ENCODE results near the gene VCL. TPM values are rescaled to one million over a fixed set of nuclear protein-coding genes. Genes with fewer than 3 reads are reported as not detected.

Gene VCL
- total RNA-seq, 1 experiment from 2014 or later = 382 TPM

DNA sequence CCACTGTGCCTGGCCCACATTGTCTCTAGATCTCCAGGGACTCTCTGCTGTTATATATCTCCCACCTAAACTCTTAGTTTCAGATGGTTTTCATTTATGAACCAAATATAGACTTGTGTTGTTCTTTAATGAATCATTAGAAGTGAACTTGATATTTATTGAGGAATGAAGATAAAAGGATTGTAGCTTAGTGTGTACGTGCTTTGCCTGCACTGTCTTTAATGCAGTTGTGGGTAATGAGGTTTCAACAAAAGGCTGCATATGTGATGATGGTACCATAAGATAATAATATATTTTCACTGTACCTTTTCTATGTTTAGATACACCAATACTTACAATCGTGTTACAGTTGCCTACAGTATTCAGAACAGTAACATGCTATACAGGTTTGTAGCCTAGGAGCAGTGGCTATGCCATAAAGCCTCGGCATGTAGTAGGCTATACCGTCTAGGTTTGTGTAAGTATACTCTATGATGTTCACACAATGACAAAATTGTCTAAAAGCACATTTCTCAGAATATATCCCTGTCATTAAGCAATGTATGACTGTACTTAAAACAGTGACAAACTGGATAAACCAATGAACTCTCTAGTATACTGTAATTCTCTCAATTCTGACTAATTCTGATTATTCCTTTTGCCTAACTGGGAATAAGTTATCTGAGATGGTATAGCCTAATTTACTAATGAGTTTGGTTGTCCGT is 25.2 kb downstream of the VCL start:
- no peak overlapping the region for H3K9ac ChIP-seq (ENCODE audit: low read length)
- peaks cover 52% of the 10 kb centered on the region for H3K4me1 ChIP-seq (ENCODE audit: insufficient read depth, low read length)
- H3K27me3 ChIP-seq (ENCODE audit: low read length) = no peaks in the 10 kb centered on the region
- no peak overlapping the region for H2AFZ ChIP-seq (ENCODE audit: low read length)
- no peak overlapping the region for H3K27ac ChIP-seq (ENCODE audit: low read length)
- no peaks in the 10 kb centered on the region for H3K9me3 ChIP-seq (ENCODE audit: low read length)
- H3K4me3 ChIP-seq (ENCODE audit: low read length) = no peak overlapping the region
- H3K36me3 ChIP-seq (ENCODE audit: low read depth, low read length) = peaks cover 43% of the 10 kb centered on the region
- peaks cover 71% of the 10 kb centered on the region for H4K20me1 ChIP-seq (ENCODE audit: low read length)
- DNase-seq = no peak
- no peak for TF ChIP-seq EZH2phosphoT487 (IDR thresholded peaks at IDR 0.05; ENCODE audit: borderline replicate concordance, low read length)
- H3F3A ChIP-seq (ENCODE audit: low read length, unreplicated experiment) = peaks cover 24% of the 10 kb centered on the region
- ChIA-PET CTCF (interaction anchor here (0.6 to 2.0 kb wide), 4 partner anchors 13 to 80 kb away, joined by 3 to 7 read pairs (median 4); no protein-coding TSS in a partner anchor), POLR2A (ENCODE audit: unreplicated experiment) (interaction anchor here (0.6 to 0.7 kb wide), 3 partner anchors 12 to 69 kb away, joined by 3 to 6 read pairs (median 3); no protein-coding TSS in a partner anchor)
- peak; percentile 2 for ATAC-seq
- no peak overlapping the region for H3K4me2 ChIP-seq (ENCODE audit: low read length)
- no peaks in the 10 kb centered on the region for H3K9me2 ChIP-seq (replicated peaks; ENCODE audit: low read length)
- H3K79me2 ChIP-seq (ENCODE audit: low read length) = peaks cover 96% of the 10 kb centered on the region
- BruUV-seq (replicated peaks) = no TSS peak
- intact Hi-C loops (cut with micrococcal nuclease) = loop anchor here (5.0 kb wide), 1 partner anchor 209 kb away; no protein-coding TSS in a partner anchor

DNA sequence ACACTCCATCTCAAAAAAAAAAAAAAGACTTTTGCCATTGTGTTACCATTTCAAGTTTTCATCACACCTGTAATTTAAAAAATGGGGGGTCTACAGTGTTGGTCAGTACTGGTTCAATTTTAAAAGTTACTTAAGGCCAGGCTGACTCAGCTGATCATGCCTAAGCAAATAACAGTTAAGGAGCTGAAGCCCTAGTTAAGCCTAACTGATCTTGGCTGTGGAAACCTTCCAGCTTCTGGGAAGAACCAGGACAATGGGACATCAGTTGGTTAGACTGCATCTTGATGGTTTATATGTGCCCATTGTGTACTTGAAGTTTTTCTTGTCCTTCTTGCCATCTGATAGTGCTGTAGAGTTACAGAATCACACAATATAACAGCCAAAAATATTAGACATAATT is 26.7 kb downstream of the VCL start:
- Histone ChIP-seq H3K4me1 (ENCODE audit: insufficient read depth, low read length) (peaks cover 52% of the 10 kb centered on the region), H3K27ac (ENCODE audit: low read length) (no peak overlapping the region), H3F3A (ENCODE audit: low read length, unreplicated experiment) (peaks cover 21% of the 10 kb centered on the region), H3K36me3 (ENCODE audit: low read depth, low read length) (peaks cover 36% of the 10 kb centered on the region), H3K4me2 (ENCODE audit: low read length) (no peak overlapping the region), H4K20me1 (ENCODE audit: low read length) (peaks cover 66% of the 10 kb centered on the region), H3K9me3 (ENCODE audit: low read length) (no peaks in the 10 kb centered on the region), H3K27me3 (ENCODE audit: low read length) (no peaks in the 10 kb centered on the region), H3K9ac (ENCODE audit: low read length) (no peak overlapping the region), H3K9me2 (replicated peaks; ENCODE audit: low read length) (no peaks in the 10 kb centered on the region), H3K79me2 (ENCODE audit: low read length) (peaks cover 94% of the 10 kb centered on the region), H2AFZ (ENCODE audit: low read length) (no peak overlapping the region), H3K4me3 (ENCODE audit: low read length) (no peak overlapping the region)
- peak; percentile 69 for DNase-seq
- peak; percentile 45 for ATAC-seq
- BruUV-seq (replicated peaks) = no TSS peak
- ChIA-PET POLR2A (ENCODE audit: unreplicated experiment) (interaction anchor here (0.7 to 1.2 kb wide), 4 partner anchors 9 to 27 kb away, joined by 4 to 10 read pairs (median 5); no protein-coding TSS in a partner anchor), CTCF (interaction anchor here (0.7 to 2.0 kb wide), 4 partner anchors 25 to 144 kb away, joined by 3 to 9 read pairs (median 6); no protein-coding TSS in a partner anchor)
- intact Hi-C loops (cut with micrococcal nuclease) = loop anchor here (1.0 to 5.0 kb wide), 2 partner anchors 25 to 208 kb away; no protein-coding TSS in a partner anchor
- TF ChIP-seq, protein P1, sequence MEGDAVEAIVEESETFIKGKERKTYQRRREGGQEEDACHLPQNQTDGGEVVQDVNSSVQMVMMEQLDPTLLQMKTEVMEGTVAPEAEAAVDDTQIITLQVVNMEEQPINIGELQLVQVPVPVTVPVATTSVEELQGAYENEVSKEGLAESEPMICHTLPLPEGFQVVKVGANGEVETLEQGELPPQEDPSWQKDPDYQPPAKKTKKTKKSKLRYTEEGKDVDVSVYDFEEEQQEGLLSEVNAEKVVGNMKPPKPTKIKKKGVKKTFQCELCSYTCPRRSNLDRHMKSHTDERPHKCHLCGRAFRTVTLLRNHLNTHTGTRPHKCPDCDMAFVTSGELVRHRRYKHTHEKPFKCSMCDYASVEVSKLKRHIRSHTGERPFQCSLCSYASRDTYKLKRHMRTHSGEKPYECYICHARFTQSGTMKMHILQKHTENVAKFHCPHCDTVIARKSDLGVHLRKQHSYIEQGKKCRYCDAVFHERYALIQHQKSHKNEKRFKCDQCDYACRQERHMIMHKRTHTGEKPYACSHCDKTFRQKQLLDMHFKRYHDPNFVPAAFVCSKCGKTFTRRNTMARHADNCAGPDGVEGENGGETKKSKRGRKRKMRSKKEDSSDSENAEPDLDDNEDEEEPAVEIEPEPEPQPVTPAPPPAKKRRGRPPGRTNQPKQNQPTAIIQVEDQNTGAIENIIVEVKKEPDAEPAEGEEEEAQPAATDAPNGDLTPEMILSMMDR (conservative IDR thresholded peaks at IDR 0.05; ENCODE audit: low read depth, low read length) = no peak
- TF ChIP-seq EZH2 (IDR thresholded peaks at IDR 0.05; ENCODE audit: low read length, unreplicated experiment) = no peak
- TF ChIP-seq EZH2phosphoT487 (IDR thresholded peaks at IDR 0.05; ENCODE audit: borderline replicate concordance, low read length) = no peak

DNA sequence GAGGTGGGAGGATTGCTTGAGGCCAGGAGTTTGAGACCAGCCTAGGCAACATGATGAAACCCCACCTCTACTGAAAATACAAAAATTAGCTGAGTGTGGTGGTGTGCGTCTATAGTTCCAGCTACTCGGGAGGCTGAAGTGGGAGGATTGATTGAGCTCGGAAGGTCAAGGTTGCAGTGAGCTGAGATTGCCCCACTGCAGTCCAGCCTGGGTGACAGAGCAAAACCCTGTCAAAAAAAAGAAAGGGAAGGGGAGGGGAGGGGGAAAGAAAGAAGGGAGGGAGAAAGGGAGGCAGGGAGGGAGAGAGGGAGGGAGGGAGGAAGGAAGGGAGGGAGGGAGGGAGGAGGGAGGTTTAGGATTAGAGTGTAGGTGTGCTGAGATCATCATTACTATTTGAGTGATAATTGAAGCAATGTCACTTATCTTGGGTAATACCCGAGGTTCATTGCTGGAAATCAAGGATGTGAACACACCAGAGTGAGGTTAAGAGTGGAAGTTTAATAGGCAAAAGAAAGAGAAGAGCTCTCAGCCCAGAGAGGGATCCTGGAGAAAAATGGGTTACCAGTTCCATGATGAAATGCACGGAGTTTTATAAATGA is 27.6 kb downstream of the VCL start:
- Histone ChIP-seq H3K9me3 (ENCODE audit: low read length) (no peaks in the 10 kb centered on the region), H3K36me3 (ENCODE audit: low read depth, low read length) (peaks cover 40% of the 10 kb centered on the region), H4K20me1 (ENCODE audit: low read length) (peaks cover 69% of the 10 kb centered on the region), H3K4me1 (ENCODE audit: insufficient read depth, low read length) (peaks cover 47% of the 10 kb centered on the region), H3K79me2 (ENCODE audit: low read length) (peaks cover 94% of the 10 kb centered on the region), H3K27ac (ENCODE audit: low read length) (no peak overlapping the region), H3K4me3 (ENCODE audit: low read length) (no peak overlapping the region), H3F3A (ENCODE audit: low read length, unreplicated experiment) (peaks cover 17% of the 10 kb centered on the region), H3K9me2 (replicated peaks; ENCODE audit: low read length) (no peaks in the 10 kb centered on the region), H3K27me3 (ENCODE audit: low read length) (no peaks in the 10 kb centered on the region), H2AFZ (ENCODE audit: low read length) (no peak overlapping the region), H3K9ac (ENCODE audit: low read length) (no peak overlapping the region), H3K4me2 (ENCODE audit: low read length) (no peak overlapping the region)
- TF ChIP-seq, protein P1 (conservative IDR thresholded peaks at IDR 0.05; ENCODE audit: low read depth, low read length) = no peak
- TF ChIP-seq EZH2 (IDR thresholded peaks at IDR 0.05; ENCODE audit: low read length, unreplicated experiment) = no peak
- no peak for TF ChIP-seq EZH2phosphoT487 (IDR thresholded peaks at IDR 0.05; ENCODE audit: borderline replicate concordance, low read length)
- ChIA-PET POLR2A (ENCODE audit: unreplicated experiment) (interaction anchor here (0.7 to 1.3 kb wide), 5 partner anchors 8 to 48 kb away, joined by 3 to 8 read pairs (median 4); no protein-coding TSS in a partner anchor), CTCF (interaction anchor here (0.6 to 1.1 kb wide), 7 partner anchors 8 to 206 kb away, joined by 3 to 6 read pairs (median 3); no protein-coding TSS in a partner anchor)
- DNase-seq (no peak), ATAC-seq (no peak)
- no TSS peak for BruUV-seq (replicated peaks)
- intact Hi-C loops (cut with micrococcal nuclease) = no loop called here
